GM18526 (cell line): ENCODE data around the gene SLC7A6OS.

Experiments used
- POLR2A ChIP-seq: IDR thresholded peaks from 3 replicates; pipeline ENCODE4 v1.6.1; 2011; ENCODE audit not compliant: insufficient read length; ENCODE audit errors: extremely low read depth

The SLC7A6OS gene

DNA sequence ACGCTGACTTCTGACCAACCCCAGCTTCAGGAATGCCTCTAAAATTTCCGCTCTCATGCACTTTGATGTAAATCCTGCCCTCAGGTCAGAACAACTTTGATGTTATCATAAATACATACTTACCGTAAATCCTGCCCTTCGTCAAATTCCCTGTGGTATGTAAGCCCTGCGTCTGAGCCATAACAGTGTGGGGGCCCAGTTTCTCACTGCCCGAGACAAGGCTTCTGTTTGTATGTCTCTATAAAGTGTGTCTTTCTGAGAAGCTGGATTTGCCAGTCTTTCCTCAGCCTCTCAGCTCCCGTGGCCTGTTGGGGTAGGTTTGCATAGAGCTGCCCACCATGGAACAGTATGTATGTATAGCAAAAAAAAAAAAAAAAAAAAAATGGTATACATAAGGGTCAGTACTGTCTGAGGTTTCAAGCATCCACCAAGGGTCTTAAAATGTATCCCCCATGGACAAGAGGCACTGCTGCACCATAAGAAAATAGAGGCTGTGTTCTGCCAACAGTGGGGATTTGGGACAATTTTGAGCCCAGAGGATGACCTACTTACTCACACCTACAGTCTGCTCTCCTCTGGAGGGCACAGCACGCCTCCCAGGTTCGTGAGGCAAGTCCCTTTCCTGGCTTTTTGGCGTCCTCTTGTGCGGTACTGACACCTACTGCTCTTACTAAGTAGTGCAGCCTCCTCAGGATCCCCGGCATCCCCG is 17.6 kb upstream of the SLC7A6OS start:
- TF ChIP-seq POLR2A = no peak

DNA sequence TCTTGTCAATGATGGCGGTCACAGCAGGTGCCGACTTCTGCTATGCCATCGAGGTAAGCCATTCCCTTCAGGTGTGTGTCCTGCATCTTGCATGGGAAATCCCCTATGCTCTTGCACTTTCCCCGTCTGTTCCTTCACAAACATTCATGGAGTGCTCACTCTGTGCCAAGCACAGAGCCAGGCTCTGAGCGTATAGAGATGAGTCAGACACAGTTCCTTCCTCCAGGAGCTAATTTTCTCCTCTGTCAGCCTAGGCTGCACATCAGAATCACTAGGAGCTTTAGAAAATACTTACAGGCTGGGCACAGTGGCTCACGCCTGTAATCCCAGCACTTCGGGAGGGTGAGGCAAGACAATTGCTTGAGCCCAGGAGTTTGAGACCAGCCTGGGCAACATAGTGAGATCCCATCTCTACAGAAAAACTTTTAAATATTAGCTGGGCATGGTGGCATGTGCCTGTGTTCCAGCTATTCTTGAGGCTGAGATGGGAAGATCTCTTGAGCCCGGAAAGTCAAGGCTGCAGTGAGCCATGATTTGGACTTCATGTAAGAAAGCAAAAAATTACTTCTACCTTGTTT is 14.1 kb upstream of the SLC7A6OS start:
- TF ChIP-seq POLR2A = no peak

DNA sequence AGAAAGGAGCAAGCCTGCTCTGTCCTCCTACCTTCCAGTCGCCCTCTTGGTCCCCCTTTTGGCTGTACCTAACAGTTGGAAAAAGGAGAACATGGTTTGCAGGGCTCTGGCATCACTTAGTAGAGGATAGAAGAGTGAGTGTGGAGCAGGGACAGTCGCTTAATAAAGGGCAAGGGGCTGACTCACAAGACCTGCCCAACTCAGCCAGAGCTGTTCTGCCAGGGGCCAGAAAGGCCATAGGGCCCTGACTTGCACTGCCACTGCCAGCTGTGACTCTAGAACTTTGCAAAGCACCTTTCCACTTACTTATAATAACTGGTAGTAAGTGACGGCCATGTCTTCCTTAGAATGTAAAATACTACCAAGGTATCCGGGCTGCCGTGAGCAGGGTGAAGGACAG is 13.6 kb upstream of the SLC7A6OS start:
- TF ChIP-seq POLR2A = no peak

DNA sequence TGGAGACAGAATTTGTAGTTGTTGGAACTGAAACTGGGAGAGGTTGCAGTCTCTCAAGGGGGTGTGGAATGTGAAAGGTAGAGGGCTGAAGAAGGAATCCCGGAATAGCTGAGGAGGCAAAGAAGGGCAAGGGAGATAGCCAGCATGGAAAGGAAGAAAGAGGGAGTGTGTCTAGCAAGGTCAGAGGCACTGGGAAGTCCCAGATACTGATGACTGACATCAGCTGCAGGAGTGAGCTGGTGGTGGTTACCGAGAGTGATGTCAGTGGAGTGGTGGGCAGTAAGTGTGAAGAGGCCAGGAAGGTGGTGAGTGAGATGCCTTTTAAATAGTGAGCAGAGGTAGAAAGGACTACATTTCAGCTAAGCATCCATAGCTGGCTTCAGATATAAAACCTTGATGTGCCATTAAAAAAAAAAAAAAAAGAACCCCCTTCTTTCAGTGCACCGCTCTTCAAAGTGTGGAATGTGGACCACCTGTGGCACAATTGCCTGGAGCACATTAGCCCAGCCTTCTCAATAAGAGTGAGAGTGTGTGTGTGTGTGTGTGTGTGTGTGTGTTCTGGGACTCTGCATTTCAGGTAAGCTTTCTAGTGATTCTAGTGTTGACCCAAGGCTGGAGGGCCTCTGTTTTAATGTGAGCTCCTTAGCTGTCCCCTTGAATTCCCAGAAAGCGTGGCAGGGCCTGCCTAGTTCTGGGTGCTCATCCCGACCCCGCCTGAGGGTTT is 8.6 kb upstream of the SLC7A6OS start:
- no peak for TF ChIP-seq POLR2A

DNA sequence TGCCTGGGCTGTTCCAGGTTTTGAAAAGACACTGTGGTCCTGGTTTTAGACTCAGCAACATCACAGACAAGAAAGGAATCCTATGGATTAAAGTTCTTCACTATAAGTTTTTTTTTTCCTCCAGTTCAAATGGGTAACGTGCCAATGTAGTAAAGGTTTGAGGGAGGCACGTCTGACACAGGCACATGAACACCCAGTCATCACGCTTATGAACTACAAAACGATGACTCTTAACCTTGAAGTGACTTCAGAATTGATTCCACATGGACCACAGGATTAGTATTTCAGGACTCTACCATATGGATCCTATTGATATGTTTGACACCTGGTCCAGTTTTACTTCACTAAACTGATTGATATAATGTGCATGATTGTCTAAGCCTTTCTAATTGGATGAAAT is 2.4 kb upstream of the SLC7A6OS start:
- TF ChIP-seq POLR2A = no peak

DNA sequence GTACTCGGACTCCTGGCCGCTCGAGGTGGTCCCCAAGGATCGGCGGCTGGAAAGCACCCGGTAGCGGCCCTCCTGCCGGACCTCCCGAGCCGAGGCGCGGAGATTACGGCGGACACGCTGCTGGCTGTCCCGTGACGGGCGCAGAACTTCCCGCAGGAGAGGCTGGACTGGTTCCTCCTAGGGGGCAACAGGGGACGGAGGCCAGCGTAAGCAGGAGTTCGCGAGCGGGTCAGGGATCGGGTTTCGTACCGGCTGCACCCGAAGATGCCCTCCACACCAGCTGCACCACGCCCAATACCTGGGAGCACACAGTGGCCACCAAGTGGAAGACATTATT is 341 bp downstream of the SLC7A6OS start:
- no peak for TF ChIP-seq POLR2A

DNA sequence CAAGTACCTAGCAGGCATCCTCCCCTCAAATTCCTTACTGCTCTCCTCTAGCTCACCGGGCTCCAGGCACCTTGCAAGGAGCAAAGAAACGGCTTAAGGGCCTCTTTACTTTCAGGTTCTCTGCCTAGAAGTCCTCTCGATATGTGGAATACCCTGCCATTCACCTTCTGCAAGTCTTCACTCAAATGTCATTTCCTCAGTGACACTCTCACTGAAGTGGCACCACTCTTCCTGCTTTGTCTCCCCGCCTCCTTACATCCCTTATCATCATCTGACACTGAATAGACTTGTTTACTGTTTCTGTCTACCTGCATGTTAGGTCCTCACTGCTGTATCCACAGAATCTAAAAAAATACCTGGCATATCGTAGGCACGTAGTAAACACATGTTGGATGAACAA is 947 bp downstream of the SLC7A6OS start:
- TF ChIP-seq POLR2A = no peak

DNA sequence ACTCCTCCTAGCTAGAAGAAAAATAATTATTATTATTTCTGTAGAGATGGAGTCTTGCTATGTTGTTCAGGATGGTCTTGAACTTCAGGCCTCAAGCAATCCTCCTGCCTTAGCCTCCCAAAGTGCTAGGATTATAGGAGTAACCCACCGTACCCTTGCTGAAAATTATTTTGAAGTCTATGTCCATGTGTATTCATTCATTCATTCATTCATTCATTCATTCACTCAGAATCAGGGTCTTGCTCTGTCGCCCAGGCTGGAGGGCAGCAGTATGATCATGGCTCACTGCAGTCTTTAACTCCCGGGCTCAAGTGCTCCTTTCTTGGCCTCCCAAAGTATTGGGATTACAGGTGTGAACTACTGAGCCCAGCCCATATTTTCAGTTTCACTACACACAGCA is 4.1 kb downstream of the SLC7A6OS start:
- no peak for TF ChIP-seq POLR2A

DNA sequence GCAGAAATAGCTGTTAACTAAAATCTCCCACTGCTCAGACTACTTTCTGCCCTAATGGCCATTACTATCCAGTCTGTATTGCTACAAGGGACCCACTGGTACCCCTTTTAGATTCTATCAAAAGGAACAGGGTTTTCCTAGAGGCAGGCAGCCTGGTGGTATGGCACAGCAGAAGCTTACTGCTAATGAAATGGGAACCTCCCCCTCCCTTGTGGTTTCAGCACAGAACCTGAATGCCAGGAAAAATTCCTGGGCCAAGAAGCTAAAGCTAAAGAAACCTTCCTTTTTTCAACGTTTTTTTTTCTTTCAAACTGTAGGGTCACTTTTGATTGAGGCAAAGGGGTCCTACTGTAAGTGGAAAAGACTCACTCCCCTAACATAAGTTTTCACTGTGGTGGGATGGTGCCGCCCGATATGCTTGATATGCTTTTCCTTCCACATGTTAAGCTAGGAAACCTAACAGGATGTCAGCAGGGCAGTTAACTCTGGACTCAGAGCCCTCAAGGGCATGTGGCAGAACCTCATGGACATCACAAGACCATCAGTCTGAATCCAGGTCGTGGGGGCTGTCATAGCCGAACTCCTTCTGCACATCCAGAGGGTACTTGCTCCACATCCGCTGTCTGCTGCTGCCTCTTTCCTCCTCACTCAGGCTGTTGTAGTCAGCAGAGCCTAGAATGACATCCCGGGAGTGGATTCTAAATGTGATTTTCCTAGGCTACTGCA is 9.8 kb downstream of the SLC7A6OS start:
- TF ChIP-seq POLR2A = no peak

DNA sequence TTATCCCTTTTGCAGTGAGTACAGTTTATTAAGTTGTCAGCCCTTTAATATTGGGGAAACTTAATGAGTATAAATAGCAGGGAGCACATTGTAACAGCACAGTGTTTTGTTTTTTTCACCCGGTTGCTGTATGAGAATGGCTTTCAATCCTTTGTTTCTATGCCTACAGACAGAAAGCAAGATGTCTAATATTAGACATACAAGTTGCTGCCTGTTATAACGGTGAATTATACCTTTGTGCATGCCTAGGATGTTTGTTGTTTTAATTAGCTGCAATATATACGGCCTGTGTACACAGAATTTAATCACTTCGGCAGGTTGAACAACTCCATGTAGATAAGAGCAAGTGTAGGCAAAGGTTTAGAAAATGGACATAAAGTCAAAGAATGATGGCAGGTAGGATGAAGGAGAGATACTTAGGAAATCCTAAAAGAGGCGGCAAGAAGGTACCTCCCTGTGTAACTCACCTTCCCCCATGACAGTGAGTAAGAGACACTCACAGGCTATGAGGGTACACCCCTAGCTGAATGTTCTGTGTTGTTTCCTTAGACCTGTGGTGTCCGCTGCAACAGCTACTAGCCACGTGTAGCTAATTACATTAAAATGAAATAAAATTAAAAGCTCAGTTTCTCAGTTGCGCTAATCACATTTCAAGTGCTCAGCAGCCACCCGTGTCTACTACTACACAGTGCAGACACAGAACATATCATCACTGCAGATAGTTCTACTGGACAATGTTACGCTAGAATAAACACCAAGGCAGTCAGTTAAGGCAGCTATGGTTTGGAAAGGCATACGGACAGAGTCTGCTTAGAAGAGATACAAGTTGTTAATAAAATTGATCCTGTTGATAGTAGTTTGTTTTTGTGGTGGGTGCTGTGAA is 10.9 kb downstream of the SLC7A6OS start:
- no peak for TF ChIP-seq POLR2A

DNA sequence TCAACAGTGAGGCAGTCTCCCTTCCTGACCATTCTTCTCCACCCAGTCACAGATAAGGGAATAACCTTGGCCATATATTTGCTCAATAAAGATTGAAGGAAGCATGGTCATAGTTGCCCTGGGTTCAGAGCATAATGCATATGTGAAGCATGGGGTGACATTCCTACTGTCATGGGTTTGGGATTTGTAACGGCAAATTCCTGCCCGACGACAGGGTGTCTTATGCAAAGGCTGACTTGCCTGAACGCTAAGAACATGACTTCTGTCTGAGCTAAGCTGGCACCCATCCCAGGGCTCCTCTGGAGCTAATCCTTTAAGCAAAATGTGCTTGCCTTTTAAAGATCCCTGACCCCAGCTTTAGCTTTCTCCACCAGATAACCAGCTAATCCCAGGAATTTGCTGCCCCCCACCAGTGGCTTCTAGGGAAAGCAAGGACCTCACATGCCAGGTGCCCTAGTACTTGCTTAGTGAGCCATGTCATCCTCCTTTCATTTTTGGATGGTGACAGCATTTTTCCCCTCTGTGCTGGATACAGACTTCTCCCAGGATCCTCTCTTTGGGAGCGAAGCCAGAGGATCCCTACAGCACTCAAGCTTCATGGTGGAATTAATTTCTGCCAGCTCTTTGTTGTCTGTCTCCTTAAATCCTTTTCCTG is 11.7 kb downstream of the SLC7A6OS start:
- TF ChIP-seq POLR2A = no peak

DNA sequence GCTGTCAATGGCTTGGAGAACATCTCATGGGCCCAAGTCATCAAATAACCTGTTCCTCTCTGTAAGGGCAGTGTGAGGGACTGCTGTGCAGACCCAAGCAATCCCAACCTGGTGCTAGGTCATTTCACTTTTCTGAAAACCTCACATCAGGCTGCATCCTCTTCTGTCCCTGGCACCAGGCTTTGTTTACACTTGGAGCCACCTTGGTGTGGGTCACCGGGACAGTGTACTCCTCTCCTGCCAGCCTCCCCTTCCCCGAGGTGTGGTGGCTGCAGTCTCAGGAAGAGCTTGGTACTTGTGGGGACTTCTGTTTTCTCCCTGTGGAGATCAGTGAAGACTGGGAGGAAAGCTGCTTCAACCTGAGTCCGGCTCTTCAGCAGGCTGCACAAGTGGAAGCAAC is 12.4 kb downstream of the SLC7A6OS start:
- TF ChIP-seq POLR2A = no peak

DNA sequence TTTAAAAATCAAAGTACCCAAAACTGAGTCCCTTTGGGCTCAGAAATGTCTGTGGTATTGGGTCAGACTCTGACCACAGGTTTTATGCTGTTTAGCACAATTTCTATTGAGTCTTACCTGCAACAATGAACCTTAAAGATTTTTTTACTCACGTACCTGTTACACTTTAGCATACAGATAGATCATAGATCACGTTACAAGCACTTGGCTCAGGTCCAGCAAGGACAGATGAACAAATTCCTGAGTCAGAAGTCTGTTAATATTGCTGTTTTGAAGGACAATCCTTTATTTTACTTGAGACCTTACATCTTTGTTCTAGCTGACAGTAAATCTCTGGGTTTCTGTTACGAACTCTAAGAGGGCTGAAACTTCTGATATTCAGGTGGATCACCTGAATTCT is 12.8 kb downstream of the SLC7A6OS start:
- no peak for TF ChIP-seq POLR2A

DNA sequence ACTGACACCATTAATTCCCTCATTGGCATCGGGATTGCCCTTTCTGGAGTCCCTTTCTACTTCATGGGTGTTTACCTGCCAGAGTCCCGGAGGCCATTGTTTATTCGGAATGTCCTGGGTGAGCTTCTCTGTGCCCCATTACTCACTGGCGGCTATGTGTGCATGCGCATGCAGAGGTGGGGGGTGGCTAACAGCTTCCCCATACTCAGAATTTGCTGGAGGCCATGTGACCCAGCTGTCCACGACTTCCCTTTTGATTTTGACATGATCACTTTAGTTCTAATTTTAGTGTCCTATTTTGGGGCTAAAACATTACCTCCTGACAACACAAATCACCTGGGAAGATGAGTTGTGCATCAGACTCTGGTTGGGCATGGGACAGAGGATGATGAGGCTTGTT is 14.1 kb downstream of the SLC7A6OS start:
- TF ChIP-seq POLR2A = no peak
